GM19452 (cell line): Measurements from ENCODE around the gene TAF7L.
"Not testable (repeated sequence)": the region's sequence is repeated elsewhere in the genome, so short reads cannot be mapped to it uniquely, and the experiment has no call there.

ENCODE experiments used
- ATAC-seq: cut with Tn5 transposase; IDR thresholded peaks from one replicate; pipeline ENCODE4 v1.9.1; 2021; ENCODE audit not compliant: unreplicated experiment

Gene TAF7L, protein sequence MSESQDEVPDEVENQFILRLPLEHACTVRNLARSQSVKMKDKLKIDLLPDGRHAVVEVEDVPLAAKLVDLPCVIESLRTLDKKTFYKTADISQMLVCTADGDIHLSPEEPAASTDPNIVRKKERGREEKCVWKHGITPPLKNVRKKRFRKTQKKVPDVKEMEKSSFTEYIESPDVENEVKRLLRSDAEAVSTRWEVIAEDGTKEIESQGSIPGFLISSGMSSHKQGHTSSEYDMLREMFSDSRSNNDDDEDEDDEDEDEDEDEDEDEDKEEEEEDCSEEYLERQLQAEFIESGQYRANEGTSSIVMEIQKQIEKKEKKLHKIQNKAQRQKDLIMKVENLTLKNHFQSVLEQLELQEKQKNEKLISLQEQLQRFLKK

DNA sequence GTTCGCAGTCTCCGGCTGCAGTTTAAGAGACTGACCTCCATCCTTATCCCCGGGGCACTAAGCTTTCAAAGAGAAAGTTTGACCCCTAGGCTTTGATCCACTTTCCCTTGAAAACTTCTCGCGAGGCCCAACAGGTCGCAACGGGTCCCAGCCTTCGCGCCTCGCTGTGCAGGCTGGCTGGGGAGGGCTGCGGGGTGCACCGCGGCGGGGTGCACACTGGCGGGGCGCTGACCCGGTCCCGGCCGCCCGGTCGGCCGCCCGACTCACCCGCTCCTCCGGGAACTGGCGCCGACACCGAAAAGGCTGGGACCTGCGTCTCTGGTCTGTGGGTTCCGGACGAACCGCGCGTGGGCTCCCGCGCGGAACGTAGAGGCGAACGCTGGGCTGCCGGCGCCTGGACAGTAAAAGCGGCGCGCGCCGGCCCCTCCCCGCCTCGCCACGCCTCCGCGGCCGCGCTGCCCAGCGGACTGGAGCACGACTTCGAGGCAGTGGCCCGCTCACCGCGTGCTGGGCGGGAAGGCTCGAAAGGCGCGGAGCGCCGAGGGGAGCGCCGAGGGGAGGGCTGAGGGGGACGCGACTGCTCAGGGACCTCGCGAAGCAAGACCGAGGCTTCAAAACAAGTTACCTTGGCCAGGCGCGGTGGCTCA, at the start of gene TAF7L:
TSS of gene TAF7L (minus strand) at position 378 of the 647 bp plus-strand sequence. CDS start 3,791 bp downstream, outside the sequence.
- ATAC-seq, result no peak

DNA sequence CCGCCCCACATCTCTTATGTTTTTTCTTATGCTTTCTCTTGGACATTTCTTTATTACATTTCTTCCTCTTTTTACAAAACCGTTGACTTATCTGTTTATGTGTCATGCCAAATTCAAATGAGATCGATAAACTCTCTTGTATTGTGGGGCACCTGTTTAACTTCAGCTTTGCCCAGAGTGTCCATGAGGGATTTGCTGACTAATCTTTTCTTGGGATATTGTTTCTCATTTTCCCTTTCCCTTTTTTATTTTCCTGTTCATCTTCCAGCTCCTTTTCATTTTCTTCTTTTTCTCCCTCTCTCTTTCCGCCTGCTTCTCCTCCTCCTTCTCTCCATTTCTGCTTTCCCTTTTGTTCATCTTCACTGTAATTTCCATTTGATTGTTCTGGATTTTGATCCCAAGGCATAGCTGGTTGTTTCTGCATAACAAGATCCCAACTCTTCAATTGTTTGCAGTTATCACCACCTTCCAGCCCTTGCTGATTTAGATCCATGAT, 46.7 kb upstream of the TAF7L start:
- ATAC-seq, result no peak

DNA sequence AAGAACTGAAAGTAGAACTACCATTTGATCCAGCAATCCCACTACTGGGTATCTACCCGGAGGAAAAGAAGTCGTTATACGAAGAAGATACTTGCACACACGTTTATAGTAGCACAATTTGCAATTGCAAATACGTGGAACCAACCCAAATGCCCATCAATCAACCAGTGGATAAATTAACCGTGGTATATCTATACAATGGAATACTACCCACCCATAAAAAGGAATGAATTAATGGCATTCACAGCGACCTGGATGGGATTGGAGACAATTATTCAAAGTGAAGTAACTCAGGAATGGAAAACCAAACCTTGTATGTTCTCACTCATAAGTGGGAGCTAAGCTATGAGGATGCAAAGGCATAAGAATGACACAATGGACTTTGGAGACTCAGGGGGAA, 43.2 kb upstream of the TAF7L start:
- ATAC-seq, result not testable (repeated sequence)

DNA sequence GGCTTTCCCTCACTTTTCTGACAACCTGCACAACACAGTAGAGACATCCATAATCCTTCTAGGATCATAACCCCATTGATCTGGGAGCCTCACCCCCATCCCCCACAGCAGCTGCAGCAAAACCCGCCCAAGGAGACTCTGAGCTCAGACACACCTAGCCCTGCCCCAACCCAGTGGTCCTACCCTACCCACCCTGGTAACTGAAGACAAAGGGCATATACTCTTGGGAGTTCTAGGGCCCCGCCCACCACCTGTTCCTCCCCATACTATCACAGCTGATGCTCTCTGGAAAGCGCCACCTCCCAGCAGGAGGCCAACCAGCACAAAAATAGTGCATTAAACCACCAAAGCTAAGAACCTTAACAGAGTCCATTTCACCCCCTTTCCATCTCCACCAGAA, 35.5 kb upstream of the TAF7L start:
- not testable (repeated sequence) for ATAC-seq

DNA sequence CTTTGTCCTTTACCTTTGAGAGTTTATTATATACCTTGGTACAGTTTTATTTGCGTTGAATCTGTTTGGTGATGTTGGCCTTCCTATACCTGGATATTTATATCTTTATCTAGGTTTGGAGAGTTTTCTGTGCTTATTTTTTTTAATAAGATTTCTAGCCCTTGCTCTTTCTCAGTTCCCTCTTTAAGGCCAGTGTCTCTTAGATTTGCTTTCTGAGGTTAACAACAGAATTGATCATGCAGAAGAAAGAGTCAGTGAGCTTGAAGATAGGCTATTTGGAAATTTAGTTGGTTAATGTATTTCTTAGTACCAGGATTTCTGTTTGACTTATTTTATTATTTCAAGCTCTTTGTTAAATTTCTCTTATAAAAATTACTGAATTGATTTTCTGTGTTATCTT, 12.7 kb upstream of the TAF7L start:
- ATAC-seq, result no peak

DNA sequence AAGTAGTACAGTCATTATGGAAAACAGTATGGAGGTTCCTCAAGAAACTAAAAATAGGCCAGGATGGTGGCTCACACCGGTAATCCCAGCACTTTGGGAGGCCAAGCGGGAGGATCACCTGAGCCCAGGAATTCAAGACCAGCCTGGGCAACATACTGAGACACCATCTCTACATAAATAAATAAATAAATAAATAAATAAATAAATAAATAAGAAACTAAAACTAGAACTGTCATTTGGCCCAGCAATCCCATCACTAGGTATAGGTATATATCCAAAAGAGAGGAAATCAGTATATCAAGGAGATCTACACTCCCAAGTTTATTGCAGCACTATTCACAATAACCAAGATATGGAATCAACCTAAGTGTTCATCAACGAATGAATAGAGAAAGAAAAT, 4.5 kb upstream of the TAF7L start:
- ATAC-seq, result not testable (repeated sequence)

DNA sequence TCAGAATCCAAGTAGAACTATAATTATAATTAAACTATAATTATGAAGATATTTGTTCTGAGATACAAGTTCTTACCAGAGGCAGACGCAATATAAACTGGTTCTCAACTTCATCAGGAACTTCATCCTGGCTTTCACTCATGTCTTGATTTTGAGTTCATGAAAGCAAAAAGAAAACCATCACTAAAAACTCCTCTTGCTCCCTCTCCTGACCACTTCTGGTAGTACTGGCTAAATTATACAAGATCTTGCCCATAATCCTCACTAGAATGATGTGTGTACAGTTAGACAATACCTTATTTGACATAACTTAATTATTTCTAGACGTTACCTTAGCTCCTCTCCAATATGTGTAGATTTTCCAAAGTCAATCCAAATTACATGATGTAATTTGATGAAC, 3.7 kb downstream of the TAF7L start:
- no peak for ATAC-seq

DNA sequence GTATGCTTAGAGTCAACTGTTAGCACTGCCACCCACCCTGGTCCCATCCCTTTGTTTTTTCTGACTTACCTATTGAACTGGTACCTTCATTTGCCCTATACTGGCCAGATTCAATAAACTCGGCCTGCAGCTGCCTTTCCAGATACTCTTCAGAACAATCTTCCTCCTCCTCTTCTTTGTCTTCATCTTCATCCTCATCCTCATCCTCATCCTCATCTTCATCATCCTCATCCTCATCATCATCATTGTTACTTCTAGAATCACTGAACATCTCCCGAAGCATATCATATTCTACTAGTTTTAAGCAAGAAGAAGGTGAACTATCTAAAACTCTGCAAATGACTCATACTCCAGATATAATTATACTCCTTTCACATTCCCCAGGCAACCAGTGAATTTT, 14.9 kb downstream of the TAF7L start:
- no peak for ATAC-seq

DNA sequence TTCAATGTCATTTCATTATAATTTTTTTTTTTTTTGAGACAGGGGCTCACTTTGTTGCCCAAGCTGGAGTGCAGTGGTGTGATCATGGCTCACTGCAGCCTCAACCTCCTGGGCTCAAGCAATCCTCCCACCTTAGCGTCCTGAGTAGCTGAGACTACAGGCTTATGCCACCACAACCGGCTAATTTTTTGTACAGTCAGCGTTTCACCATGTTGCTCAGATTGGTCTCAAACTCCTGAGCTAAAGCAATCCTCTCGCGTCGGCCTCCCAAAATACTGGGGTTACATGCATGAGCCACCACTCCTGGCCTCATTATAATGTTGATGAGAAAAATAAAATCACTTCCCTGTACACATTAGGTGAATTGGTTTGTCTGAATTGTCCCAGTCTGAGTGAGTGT, 16.9 kb downstream of the TAF7L start:
- no peak for ATAC-seq

DNA sequence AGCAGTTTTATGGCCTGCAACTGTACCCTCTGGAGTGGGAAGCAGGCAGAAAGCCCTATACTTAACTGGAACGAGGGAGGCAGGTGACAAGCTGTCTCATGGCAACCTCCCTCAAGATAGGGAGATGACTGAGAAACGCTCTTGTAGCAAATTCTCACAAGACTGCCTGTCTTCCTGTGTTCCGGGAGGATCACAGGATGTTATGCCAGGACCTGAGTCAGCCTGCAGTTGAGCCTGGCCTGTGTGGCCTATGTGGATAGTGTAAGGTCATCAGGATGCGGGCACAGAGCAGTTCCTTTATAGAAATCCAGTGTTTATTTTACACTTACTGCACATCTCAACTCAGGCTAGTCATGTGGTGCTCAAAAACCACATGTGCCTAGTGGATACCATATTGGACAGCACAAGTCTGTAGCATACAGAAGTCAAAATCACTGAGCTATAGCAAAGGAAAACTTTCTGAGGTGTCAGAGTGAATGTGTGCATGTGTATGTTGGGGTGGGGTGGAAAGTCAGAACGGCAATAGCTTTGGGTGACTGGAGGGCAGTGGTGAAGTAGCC, 25.2 kb downstream of the TAF7L start:
- ATAC-seq, result no peak

DNA sequence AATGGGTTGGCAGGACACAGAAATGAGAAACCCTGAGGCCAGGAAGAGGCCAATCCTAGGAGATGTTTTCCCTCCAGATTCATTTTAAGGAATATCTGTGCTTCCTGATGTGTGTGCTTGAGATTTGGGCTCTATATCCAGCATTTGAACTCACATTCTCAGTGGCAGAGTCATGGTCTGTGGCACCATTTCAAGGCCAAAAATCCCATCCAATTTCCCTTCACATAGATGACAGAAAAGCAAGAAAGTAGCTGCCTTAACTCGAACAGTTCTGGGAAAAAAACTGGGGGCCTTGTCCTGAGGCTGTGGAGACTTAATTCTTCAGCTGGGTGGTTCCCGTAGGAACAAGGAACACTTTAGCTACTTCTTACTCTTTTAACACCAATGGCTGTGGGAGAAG, 27.4 kb downstream of the TAF7L start:
- no peak for ATAC-seq

DNA sequence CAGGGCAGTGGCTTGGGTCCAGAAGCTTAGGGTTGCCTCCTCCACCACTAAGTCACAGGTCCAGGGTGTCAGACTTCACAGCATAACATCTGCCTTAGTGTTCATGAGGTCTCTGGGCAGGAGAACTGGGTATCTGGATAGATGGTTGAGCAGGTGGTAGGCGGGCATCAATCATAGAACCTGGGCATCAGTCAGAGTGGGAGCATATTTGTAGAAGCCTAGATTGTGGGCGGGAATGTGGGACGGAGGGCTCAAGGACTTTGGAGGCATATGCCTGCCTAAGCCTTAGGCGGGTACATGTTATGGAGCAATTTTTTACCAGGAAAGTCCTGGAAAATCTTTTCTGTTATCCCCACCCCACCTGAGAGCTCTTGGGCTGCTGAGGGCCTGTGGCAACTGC, 28.5 kb downstream of the TAF7L start:
- ATAC-seq, result no peak

DNA sequence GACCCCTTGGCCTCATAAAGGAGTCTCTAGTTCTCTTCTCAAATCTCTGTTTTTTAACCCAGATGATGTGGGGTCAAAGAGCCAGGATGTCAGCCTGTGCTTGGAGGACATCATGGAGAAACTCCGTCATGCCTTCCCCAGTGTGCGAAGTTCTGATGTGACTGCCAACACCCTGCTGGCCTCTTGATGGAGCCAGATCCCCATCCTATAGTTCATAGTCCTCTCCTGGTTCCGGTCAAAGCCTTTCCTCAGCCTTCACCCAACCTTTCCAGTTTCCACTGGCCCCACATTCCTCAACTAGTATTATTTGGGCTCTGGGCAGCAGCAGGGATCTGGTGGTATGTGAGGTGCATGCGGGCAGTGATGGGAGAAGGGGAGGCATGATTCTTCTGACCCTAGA, 30.7 kb downstream of the TAF7L start:
- ATAC-seq, result no peak

DNA sequence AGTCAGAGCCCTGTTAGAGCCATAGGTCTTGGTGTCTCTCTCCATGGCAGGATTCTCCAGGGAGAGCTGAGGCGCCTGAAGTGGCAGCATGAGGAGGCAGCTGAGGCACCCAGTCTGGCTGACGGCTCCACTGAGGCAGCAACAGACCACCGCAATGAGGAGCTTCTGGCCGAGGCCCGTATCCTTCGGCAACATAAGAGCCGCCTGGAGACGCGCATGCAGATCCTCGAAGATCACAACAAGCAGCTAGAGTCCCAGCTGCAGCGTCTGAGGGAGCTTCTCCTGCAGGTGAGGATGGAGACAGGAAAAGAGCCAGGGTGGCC, 32.9 kb downstream of the TAF7L start:
- ATAC-seq, result no peak

DNA sequence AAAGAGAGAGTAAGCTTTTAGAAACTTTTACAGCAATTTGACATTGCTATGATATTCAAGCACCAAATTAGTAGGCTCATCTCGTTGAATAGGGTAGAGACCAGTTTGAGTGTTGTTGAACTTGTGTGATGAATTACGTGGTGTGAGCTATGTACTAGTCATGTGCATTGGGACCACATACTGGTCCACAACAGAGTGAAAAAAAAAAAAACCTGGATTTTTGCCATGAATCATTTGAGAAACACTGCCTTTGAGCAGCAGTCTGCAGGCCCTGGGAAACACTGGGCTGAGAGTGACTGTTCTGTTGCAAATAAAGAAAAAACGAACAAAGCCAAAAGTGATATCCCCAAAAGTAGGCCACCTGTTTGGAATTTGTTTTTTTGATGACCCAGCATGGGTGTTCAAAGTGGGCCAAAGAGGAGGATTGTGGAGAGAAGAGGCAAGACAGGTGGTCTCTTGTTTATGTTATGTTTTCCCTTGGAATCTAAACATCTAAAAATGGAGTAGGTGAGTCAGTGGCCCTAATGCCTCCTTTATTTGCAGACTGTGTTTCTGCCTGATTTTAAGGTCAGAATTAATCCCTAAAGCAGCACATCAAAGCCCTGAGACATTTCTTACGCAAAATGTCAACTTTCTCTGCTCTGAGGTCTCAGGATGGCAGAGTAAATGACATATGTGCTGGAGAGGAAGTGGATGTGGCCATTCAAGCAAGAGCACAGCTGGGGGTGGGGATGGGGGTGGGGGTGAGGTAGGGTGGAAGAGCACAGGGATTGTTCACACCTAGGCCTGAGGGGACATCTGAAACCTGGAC, 33.5 kb downstream of the TAF7L start:
- ATAC-seq, result no peak

DNA sequence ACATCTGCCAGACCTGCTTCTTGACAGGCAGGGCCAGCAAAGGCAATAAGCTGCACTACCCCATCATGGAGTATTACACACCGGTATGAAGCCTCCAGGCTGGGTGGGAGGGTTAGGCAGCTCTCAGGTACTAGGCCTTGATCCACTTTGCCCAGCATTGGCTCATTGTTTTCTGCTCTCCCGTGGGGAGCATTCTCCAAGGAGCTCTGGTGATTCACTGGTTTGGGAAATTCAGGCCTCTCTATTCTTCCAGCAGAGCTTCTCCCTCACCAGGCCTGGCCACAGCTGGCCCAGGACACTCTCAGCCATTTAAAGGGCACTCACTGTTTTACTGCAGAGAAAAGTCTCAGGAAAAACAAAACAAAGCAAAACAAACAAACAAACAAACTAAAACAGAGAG, 38.5 kb downstream of the TAF7L start:
- no peak for ATAC-seq

DNA sequence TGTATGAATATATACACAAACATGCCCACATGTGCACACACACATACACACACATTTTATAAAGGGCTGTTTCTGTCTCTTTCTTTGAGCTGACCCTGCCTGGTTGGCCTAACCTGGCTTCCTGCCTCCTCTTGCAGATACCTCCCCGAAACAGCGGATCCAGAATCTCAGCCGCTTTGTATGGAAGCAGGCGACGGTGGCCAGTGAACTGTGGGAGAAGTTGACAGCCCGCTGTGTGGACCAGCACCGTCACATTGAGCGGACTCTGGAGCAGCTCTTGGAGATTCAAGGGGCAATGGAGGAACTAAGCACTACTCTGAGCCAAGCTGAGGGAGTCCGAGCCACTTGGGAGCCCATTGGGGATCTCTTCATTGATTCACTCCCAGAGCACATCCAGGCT, 49.6 kb downstream of the TAF7L start:
- no peak for ATAC-seq

DNA sequence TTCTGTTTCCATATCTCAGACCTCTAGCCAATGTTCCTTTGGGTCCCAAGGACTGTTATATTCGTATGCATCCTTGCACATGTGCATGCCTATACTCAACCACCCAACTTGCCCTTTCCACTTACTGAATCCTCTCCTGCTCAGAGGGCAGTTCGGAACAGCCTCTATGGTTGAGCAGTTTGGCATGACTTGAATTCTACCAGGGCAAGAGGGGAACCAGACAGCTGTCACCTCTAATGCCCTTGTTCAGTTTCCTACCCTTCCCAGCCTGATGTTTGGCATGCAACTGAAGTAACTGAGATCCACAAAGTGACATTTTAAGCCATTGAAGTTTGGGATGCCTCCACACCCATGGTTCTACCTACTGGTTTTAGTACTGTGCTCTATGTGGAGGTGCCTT, 54.1 kb downstream of the TAF7L start:
- no peak for ATAC-seq

DNA sequence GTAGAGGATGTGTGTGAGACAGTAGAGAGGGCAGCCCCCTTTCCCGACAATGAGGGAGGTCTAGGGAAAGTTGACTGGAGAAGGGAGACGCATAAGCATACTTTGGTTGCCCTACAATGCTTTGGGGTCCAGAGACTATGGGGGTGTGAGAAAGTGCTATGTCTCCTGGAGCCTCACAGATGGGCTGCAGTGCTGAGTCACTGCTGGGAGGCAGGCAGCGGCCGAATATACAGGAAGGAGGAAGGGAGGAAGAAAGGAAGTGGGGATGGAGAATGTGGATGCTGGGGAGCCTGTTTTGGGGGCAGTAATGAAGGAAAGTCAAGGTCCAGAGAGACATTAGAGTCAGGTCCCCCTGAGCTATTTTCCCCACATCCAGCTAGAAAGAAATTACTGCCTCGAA, 58.8 kb downstream of the TAF7L start:
- ATAC-seq, result no peak

DNA sequence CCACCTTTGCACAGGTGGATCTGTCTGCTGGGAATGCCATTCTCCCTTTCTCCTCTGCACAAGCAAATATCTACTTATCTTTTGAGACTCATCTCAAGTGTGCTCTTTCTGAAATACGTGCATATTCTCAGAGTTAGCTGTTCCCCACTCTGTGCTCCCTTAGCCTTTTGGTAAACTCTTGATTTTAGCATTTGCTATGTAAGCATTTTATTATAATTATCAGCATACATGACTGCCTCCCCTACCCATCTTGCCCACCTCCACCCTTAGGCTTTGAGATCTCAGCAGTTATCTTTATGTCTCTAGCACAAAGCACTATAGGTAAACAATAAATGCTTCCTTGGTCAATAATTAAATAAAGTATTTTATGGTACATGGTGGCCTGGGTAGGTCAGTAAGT, 60.1 kb downstream of the TAF7L start:
- ATAC-seq, result no peak

DNA sequence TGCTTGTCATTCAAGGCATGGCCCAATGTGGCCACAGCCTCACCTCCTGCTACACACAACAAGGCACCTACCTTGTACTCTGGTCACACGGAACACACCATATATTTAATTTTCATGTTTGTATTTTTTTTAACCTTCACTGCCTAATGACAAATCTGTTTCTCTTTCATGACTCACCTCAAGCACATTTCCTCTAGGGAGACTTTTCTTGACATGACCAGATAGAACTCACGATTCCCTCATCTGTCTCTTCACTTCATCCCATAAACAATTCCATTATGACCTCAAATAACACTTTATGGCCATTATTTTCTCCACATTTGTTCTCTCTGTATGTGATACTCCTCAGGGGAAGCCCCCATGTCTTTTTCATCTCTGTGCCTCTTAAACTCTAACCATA, 60.5 kb downstream of the TAF7L start:
- ATAC-seq, result no peak

DNA sequence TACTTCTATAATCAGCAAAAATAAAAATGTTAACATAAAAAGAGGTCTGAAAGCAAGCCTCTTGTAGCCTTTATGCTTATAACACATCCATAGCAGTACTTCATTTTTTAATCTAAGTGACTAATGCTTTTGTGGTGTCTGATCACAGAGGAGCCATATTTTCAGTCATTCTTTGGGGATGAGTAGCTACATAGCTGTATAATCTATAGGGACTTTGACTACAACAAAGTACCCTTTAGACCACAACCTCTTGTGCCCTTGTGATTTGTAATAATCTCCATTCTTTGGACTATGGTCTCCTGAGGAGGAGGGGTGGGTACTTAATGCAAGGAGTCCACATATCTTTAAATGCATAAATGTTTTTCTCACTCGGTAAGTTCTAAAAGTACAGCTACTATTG, 62.0 kb downstream of the TAF7L start:
- no peak for ATAC-seq
